ENCODE data around the gene DYRK4.

DYRK4 gene

GRCh38 chr12:4630262-4630661 is 68.3 kb downstream of the DYRK4 start:
- no peak for DNase-seq

- DNase-seq, result no peak
Observed at GRCh38 chr12:4643747-4644146, 81.7 kb downstream of the DYRK4 start.

GRCh38 chr12:4645023-4645422 is 83.0 kb downstream of the DYRK4 start:
- no peak for DNase-seq

GRCh38 chr12:4648104-4648500 is 86.1 kb downstream of the DYRK4 start:
- DNase-seq, result peak in 1 of 2 donors; percentile 24

GRCh38 chr12:4648501-4649357 is 86.7 kb downstream of the DYRK4 start, which contains the start of the genes AKAP3 and NDUFA9:
Gene AKAP3, minus strand, starts transcription at chr12:4649051. Its CDS starts 10,855 bp downstream, at chr12:4638196.
Gene NDUFA9, plus strand, starts transcription at chr12:4649114. Its CDS starts 13 bp downstream, at chr12:4649127.
- peak; percentile 80 to 86 for DNase-seq

- DNase-seq, result no peak
Observed at GRCh38 chr12:4649358-4649661, 87.3 kb downstream of the DYRK4 start.

- DNase-seq, result no peak
Observed at GRCh38 chr12:4653257-4653656, 91.2 kb downstream of the DYRK4 start.

GRCh38 chr12:4653691-4654090 is 91.7 kb downstream of the DYRK4 start:
- DNase-seq, result no peak
